SK-N-SH treated with all-trans-retinoic acid at 6 μM for 48 hours (cell line): ENCODE data around the gene ORC3.

Source experiments
- ATAC-seq: fragments of 200-7000 bp; cut with Tn5 transposase; 3 replicates; pipeline ENCODE4 v1.9.1; 2020; ENCODE audit warnings: mild to moderate bottlenecking, moderate library complexity
- ARNTL ChIP-seq: fragments of 450-650 bp; formaldehyde crosslinking; IDR thresholded peaks from 2 replicates; pipeline ENCODE4 v1.5.0; 2020; ENCODE audit warnings: low read depth, mild to moderate bottlenecking, moderate library complexity, borderline replicate concordance
- BACH2 ChIP-seq: fragments of 250-450 bp; sonication (Bioruptor Pico); IDR thresholded peaks from 2 replicates; pipeline ENCODE4 v1.9.0; 2021; ENCODE audit warnings: mild to moderate bottlenecking, borderline replicate concordance
- CSDC2 ChIP-seq: fragments of 250-450 bp; sonication (Bioruptor Pico); IDR thresholded peaks from 2 replicates; pipeline ENCODE4 v1.5.0; 2020; ENCODE audit warnings: mild to moderate bottlenecking, moderate library complexity
- ESRRG ChIP-seq: fragments of 250-450 bp; sonication (Bioruptor Pico); IDR thresholded peaks from 2 replicates; pipeline ENCODE4 v1.6.1; 2021; ENCODE audit warnings: mild to moderate bottlenecking
- GLIS3 ChIP-seq: fragments of 250-450 bp; sonication (Bioruptor Pico); IDR thresholded peaks from 2 replicates; pipeline ENCODE4 v1.5.0; 2020; ENCODE audit warnings: mild to moderate bottlenecking, moderate library complexity
- OSR1 ChIP-seq: fragments of 250-450 bp; sonication (Bioruptor Pico); IDR thresholded peaks from 2 replicates; pipeline ENCODE4 v1.8.0; 2022; ENCODE audit warnings: moderate library complexity, mild to moderate bottlenecking, inconsistent platforms
- RARB ChIP-seq: fragments of 250-450 bp; sonication (Bioruptor Pico); IDR thresholded peaks from 2 replicates; pipeline ENCODE4 v1.8.0; 2021; ENCODE audit warnings: mild to moderate bottlenecking, moderate library complexity
- SNAI2 ChIP-seq: fragments of 250-450 bp; sonication (Bioruptor Pico); IDR thresholded peaks from 2 replicates; pipeline ENCODE4 v1.5.0; 2020; ENCODE audit warnings: mild to moderate bottlenecking, moderate library complexity
- TCF4 ChIP-seq: fragments of 250-450 bp; sonication (Bioruptor Pico); IDR thresholded peaks from 2 replicates; pipeline ENCODE4 v1.8.0; 2021; ENCODE audit warnings: mild to moderate bottlenecking, moderate library complexity, borderline replicate concordance
- TOX ChIP-seq: fragments of 250-450 bp; sonication (Bioruptor Pico); IDR thresholded peaks from 2 replicates; pipeline ENCODE4 v1.8.0; 2021; ENCODE audit warnings: mild to moderate bottlenecking, moderate library complexity, borderline replicate concordance
- ZC3H10 ChIP-seq: fragments of 250-450 bp; sonication (Bioruptor Pico); IDR thresholded peaks from 2 replicates; pipeline ENCODE4 v1.5.1; 2021; ENCODE audit warnings: mild to moderate bottlenecking, moderate library complexity
- ZFP3 ChIP-seq: fragments of 250-450 bp; sonication (Bioruptor Pico); IDR thresholded peaks from 2 replicates; pipeline ENCODE4 v1.5.0; 2020; ENCODE audit warnings: mild to moderate bottlenecking, moderate library complexity
- ZNF565 ChIP-seq: fragments of 450-650 bp; formaldehyde crosslinking; conservative IDR thresholded peaks from 2 replicates; pipeline ENCODE4 v1.5.0; 2020; ENCODE audit warnings: low read depth, mild to moderate bottlenecking, moderate library complexity
- ZNF70 ChIP-seq: fragments of 450-650 bp; formaldehyde crosslinking; IDR thresholded peaks from 2 replicates; pipeline ENCODE4 v1.5.0; 2020; ENCODE audit warnings: mild to moderate bottlenecking, moderate library complexity
- ZNF8 ChIP-seq: fragments of 450-650 bp; formaldehyde crosslinking; IDR thresholded peaks from 2 replicates; pipeline ENCODE4 v1.5.0; 2020; ENCODE audit warnings: mild to moderate bottlenecking, moderate library complexity
- TF ChIP-seq, protein P1 (sequence below): fragments of 250-450 bp; sonication (Bioruptor Pico); IDR thresholded peaks from 2 replicates; pipeline ENCODE4 v1.8.0; 2020; ENCODE audit warnings: mild to moderate bottlenecking, moderate library complexity, borderline replicate concordance
- TF ChIP-seq, protein P2 (sequence below): fragments of 250-450 bp; sonication (Bioruptor Pico); IDR thresholded peaks from 2 replicates; pipeline ENCODE4 v1.5.0; 2020; ENCODE audit warnings: mild to moderate bottlenecking, moderate library complexity
- TF ChIP-seq, protein P3 (sequence below): fragments of 250-450 bp; sonication (Bioruptor Pico); IDR thresholded peaks from 2 replicates; pipeline ENCODE4 v1.8.0; 2021; ENCODE audit warnings: low read depth, mild to moderate bottlenecking, moderate library complexity, borderline replicate concordance
- TF ChIP-seq, protein P4 (sequence below): fragments of 250-450 bp; sonication (Bioruptor Pico); IDR thresholded peaks from 2 replicates; pipeline ENCODE4 v1.5.1; 2021; ENCODE audit warnings: mild to moderate bottlenecking, moderate library complexity

Gene ORC3

DNA sequence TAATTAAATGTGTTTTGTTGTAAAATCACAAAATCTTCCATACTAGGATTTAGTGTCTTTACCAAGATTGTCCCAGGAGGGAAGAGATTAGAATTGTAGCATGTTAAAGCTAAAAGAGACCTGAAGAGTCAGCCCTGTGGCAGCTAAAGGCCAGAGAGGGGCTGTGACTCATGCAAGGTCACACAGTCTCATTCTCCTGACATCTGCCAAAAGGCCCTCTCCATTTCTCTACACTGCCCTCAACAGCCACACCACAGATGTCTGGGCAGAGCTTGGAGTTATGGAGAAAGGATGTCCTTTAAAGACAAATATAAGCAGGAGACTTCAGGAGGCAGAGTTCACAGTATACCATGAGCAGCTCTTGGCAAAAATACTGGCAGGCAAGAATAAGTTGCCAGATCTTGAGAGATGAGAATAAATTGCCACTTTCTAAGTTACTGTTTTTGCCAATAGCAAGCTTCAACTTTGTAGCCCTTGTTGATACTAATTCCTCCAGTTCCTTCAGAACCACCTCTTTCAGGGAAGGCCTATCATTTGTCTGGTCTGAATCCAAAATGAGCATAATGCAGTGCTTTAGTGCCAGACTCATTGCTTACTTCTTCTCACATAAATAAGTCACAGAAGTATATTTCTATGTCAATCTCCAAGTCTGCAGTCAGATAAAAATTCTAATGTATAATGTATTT lies 70.4 kb downstream of the ORC3 start:
- TF ChIP-seq, protein P1, sequence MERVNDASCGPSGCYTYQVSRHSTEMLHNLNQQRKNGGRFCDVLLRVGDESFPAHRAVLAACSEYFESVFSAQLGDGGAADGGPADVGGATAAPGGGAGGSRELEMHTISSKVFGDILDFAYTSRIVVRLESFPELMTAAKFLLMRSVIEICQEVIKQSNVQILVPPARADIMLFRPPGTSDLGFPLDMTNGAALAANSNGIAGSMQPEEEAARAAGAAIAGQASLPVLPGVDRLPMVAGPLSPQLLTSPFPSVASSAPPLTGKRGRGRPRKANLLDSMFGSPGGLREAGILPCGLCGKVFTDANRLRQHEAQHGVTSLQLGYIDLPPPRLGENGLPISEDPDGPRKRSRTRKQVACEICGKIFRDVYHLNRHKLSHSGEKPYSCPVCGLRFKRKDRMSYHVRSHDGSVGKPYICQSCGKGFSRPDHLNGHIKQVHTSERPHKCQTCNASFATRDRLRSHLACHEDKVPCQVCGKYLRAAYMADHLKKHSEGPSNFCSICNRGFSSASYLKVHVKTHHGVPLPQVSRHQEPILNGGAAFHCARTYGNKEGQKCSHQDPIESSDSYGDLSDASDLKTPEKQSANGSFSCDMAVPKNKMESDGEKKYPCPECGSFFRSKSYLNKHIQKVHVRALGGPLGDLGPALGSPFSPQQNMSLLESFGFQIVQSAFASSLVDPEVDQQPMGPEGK (CRISPR knock-in tag), result no peak
- TF ChIP-seq ARNTL (no peak), RARB (CRISPR knock-in tag) (no peak), ZC3H10 (no peak)
- TF ChIP-seq, protein P2, sequence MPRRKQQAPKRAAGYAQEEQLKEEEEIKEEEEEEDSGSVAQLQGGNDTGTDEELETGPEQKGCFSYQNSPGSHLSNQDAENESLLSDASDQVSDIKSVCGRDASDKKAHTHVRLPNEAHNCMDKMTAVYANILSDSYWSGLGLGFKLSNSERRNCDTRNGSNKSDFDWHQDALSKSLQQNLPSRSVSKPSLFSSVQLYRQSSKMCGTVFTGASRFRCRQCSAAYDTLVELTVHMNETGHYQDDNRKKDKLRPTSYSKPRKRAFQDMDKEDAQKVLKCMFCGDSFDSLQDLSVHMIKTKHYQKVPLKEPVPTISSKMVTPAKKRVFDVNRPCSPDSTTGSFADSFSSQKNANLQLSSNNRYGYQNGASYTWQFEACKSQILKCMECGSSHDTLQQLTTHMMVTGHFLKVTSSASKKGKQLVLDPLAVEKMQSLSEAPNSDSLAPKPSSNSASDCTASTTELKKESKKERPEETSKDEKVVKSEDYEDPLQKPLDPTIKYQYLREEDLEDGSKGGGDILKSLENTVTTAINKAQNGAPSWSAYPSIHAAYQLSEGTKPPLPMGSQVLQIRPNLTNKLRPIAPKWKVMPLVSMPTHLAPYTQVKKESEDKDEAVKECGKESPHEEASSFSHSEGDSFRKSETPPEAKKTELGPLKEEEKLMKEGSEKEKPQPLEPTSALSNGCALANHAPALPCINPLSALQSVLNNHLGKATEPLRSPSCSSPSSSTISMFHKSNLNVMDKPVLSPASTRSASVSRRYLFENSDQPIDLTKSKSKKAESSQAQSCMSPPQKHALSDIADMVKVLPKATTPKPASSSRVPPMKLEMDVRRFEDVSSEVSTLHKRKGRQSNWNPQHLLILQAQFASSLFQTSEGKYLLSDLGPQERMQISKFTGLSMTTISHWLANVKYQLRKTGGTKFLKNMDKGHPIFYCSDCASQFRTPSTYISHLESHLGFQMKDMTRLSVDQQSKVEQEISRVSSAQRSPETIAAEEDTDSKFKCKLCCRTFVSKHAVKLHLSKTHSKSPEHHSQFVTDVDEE (CRISPR knock-in tag), result no peak
- TF ChIP-seq, protein P3, sequence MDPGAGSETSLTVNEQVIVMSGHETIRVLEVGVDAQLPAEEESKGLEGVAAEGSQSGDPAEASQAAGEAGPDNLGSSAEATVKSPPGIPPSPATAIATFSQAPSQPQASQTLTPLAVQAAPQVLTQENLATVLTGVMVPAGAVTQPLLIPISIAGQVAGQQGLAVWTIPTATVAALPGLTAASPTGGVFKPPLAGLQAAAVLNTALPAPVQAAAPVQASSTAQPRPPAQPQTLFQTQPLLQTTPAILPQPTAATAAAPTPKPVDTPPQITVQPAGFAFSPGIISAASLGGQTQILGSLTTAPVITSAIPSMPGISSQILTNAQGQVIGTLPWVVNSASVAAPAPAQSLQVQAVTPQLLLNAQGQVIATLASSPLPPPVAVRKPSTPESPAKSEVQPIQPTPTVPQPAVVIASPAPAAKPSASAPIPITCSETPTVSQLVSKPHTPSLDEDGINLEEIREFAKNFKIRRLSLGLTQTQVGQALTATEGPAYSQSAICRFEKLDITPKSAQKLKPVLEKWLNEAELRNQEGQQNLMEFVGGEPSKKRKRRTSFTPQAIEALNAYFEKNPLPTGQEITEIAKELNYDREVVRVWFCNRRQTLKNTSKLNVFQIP (CRISPR knock-in tag), result no peak
- ATAC-seq, result peak; percentile 78

DNA sequence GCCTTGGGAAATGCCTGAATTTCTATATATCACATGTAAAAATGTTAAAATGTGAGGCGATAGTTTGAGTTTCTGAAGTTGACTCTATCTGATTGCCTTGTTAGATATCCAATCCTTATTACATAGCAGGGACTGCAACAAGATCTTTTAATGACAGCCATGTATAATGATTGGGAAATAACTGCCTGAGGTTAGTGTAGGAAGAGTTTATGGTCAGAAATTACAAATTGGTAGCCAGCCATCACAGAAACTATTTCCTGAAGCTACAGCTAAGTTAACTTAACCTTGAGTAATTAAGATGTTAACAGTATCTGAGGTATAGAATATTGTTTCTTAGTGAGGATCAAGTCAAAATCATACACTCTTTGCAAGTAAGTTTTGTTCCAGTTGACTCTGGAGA lies 71.1 kb downstream of the ORC3 start:
- TF ChIP-seq BACH2 (CRISPR knock-in tag) (no peak), ZFP3 (no peak), CSDC2 (no peak), ZC3H10 (no peak), OSR1 (CRISPR knock-in tag) (no peak), ZNF70 (CRISPR knock-in tag) (no peak), SNAI2 (CRISPR knock-in tag) (no peak), GLIS3 (CRISPR knock-in tag) (no peak)
- TF ChIP-seq, protein P3 (CRISPR knock-in tag), result no peak
- TF ChIP-seq, protein P2 (CRISPR knock-in tag), result no peak
- no peak for ATAC-seq

DNA sequence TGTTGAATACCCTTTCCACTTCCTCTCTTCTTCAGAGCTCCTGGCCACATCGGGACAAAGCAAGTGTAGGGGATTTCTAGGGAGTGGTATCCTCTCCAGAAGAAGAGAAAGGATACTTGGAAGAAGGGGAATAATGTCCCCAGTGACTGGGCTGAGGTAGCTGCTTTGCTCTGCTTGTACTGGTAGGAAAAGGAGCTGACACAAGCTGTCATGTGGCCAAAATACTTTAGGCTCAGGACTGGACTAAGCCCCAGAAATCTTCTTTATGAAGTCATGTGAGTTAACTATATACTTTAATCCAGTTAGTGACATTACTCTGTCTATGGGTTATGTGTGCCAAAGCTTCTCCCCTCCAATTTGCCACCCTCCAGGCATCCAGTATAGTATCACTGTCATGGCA lies 71.6 kb downstream of the ORC3 start:
- TF ChIP-seq TOX (CRISPR knock-in tag) (no peak), TCF4 (CRISPR knock-in tag) (no peak), ZNF8 (CRISPR knock-in tag) (no peak), SNAI2 (CRISPR knock-in tag) (no peak)
- no peak; the same call in 2 of the 3 replicates for ATAC-seq

DNA sequence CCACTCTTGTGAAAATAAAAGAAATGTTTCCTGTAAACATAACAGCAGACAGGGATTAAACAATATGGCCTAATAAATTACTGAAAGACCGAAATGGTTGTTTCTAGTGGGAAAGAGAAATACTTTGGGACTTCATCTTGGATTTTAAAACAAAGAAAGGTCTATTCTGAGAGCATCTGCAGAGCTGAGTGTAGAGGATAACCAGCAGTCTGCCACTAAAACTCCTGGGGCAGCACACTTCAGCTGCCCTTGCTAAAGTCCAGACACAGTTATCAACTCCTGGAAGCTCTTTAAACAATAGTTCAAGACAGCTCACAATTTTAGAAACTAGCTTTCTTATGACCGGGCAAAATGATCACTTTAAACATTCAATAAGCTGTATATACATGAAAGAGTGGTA lies 73.5 kb downstream of the ORC3 start:
- no peak for ATAC-seq
- no peak for TF ChIP-seq ESRRG (CRISPR knock-in tag)
- TF ChIP-seq, protein P4, sequence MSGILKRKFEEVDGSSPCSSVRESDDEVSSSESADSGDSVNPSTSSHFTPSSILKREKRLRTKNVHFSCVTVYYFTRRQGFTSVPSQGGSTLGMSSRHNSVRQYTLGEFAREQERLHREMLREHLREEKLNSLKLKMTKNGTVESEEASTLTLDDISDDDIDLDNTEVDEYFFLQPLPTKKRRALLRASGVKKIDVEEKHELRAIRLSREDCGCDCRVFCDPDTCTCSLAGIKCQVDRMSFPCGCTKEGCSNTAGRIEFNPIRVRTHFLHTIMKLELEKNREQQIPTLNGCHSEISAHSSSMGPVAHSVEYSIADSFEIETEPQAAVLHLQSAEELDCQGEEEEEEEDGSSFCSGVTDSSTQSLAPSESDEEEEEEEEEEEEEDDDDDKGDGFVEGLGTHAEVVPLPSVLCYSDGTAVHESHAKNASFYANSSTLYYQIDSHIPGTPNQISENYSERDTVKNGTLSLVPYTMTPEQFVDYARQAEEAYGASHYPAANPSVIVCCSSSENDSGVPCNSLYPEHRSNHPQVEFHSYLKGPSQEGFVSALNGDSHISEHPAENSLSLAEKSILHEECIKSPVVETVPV (CRISPR knock-in tag), result no peak
- TF ChIP-seq, protein P3 (CRISPR knock-in tag), result no peak
- no peak for TF ChIP-seq ZNF565 (CRISPR knock-in tag)
